H1 (cell line): ENCODE measurements around the gene DNAH10. TPM values are rescaled to one million over a fixed set of nuclear protein-coding genes. Genes with fewer than 3 reads are reported as not detected.

Experiments
- BCL11A ChIP-seq, 2 experiments: IDR thresholded peaks; one replicate each; pipeline ENCODE4 v1.6.1; 2011; ENCODE audit warnings: low read depth in 2 of 2, low read length in 2 of 2, mild to moderate bottlenecking in 2 of 2
- CHD7 ChIP-seq: fragments of 300-600 bp; sonication (generic); IDR thresholded peaks from 2 replicates; pipeline ENCODE4 v1.7.1; 2012; ENCODE audit warnings: low read length, moderate library complexity, mild to moderate bottlenecking, inconsistent platforms; ENCODE audit not compliant: insufficient replicate concordance
- E2F6 ChIP-seq: IDR thresholded peaks from 2 replicates; pipeline ENCODE4 v1.6.1; 2012; ENCODE audit warnings: inconsistent platforms
- MAFK ChIP-seq: IDR thresholded peaks from 2 replicates; pipeline ENCODE4 v1.6.1; 2012; ENCODE audit warnings: low read depth, mild to moderate bottlenecking, improper control_type of control experiment, low read length
- RXRA ChIP-seq: IDR thresholded peaks from 2 replicates; pipeline ENCODE4 v1.6.1; 2011; ENCODE audit warnings: low read depth, mild to moderate bottlenecking, low read length, moderate library complexity; ENCODE audit not compliant: insufficient read depth
- SP1 ChIP-seq: IDR thresholded peaks from 2 replicates; pipeline ENCODE4 v1.6.1; 2011; ENCODE audit warnings: low read depth, low read length
- YY1 ChIP-seq: IDR thresholded peaks from 2 replicates; pipeline ENCODE4 v1.6.1; 2011; ENCODE audit warnings: low read depth, mild to moderate bottlenecking, low read length
- polyA plus RNA-seq, 7 experiments: library from polyadenylated mRNA; depleted of rRNA in 3 of 7; stranded (reverse) in 5 of 7; unstranded in 2 of 7; fragments of >200 nt in 5 of 7; fragments of 200-250 nt in 2 of 7; gene quantifications; 1 replicate in 5 of 7; 2 replicates in 1 of 7; 4 replicates in 1 of 7; pipeline versions ENCODE4 v1.2.1 to v1.2.3, GENCODE V29; 2011 to 2013; ENCODE audit warnings: missing spikeins in 2 of 7, mixed read lengths in 2 of 7
- total RNA-seq: library from RNA; stranded (reverse); fragmentation: NEBNext Ultra II Directional; extraction: Animal tissue kit (Norgen Biotek cat#: 25700); gene quantifications from 2 replicates; pipeline ENCODE4 v1.2.1, GENCODE V29; 2021
- TF ChIP-seq, protein P1 (sequence below), 3 experiments: IDR thresholded peaks; 1 replicate in 2 of 3; 2 replicates in 1 of 3; pipeline versions ENCODE4 v1.5.1 to v1.6.1; 2011; ENCODE audit warnings: low read length in 3 of 3, mild to moderate bottlenecking in 3 of 3, inconsistent platforms in 2 of 3, low read depth in 1 of 3, moderate library complexity in 1 of 3; ENCODE audit not compliant: insufficient read depth in 1 of 3; ENCODE audit errors: control extremely low read depth in 1 of 3

The DNAH10 gene
- total and polyA plus RNA-seq, 2 of the 8 experiments (the other 6 are each of a cell fraction or from before 2014, with no cell fraction given): 0.02 to 0.24 TPM

- TF ChIP-seq CHD7 (no peak), YY1 (no peak), RXRA (no peak), MAFK (no peak), BCL11A (IDR thresholded peaks at IDR 0.05; ENCODE audit: low read depth in 2 of 2, low read length in 2 of 2) (no peak), E2F6 (no peak), SP1 (no peak)
- TF ChIP-seq, protein P1, sequence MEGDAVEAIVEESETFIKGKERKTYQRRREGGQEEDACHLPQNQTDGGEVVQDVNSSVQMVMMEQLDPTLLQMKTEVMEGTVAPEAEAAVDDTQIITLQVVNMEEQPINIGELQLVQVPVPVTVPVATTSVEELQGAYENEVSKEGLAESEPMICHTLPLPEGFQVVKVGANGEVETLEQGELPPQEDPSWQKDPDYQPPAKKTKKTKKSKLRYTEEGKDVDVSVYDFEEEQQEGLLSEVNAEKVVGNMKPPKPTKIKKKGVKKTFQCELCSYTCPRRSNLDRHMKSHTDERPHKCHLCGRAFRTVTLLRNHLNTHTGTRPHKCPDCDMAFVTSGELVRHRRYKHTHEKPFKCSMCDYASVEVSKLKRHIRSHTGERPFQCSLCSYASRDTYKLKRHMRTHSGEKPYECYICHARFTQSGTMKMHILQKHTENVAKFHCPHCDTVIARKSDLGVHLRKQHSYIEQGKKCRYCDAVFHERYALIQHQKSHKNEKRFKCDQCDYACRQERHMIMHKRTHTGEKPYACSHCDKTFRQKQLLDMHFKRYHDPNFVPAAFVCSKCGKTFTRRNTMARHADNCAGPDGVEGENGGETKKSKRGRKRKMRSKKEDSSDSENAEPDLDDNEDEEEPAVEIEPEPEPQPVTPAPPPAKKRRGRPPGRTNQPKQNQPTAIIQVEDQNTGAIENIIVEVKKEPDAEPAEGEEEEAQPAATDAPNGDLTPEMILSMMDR (IDR thresholded peaks at IDR 0.05; ENCODE audit: control extremely low read depth in 1 of 3, insufficient read depth in 1 of 3, low read depth in 1 of 3, low read length in 3 of 3): no peak
Measured at GRCh38 chr12:123860377-123860776, 98.3 kb downstream of the DNAH10 start (continued).
